T-helper 17 cell (primary cell): ENCODE results near the gene CHMP4B. TPM values are rescaled to one million over a fixed set of nuclear protein-coding genes. Genes with fewer than 3 reads are reported as not detected.
A peak's percentile ranks its signal among the peaks of the same experiment; 100 is the strongest.

ENCODE experiments used
- ATAC-seq: fragments of 150-1000 bp; cut with Tn5 transposase; 2 replicates; pipeline ENCODE4 v1.10.0; 2021; ENCODE audit warnings: mild to moderate bottlenecking, moderate library complexity
- DNase-seq, 3 donors: peaks; one replicate each; pipeline versions ENCODE4 v3.0.0 to v3.0.0-alpha.2; 2020 to 2021
- H3K9me3 ChIP-seq: one replicate; pipeline ENCODE4 v1.7.0; 2013; ENCODE audit warnings: low read length, mild to moderate bottlenecking; ENCODE audit not compliant: control insufficient read depth, poor library complexity, severe bottlenecking
- H3K27ac Mint-ChIP-seq: one replicate; pipeline ENCODE4 v1.8.0; 2022; ENCODE audit warnings: mild to moderate bottlenecking, moderate library complexity, mixed read lengths
- H3K27me3 Mint-ChIP-seq: one replicate; pipeline ENCODE4 v1.8.0; 2022; ENCODE audit warnings: mixed read lengths
- H3K36me3 Mint-ChIP-seq: one replicate; pipeline ENCODE4 v1.8.0; 2022; ENCODE audit warnings: low read depth, mixed read lengths
- H3K4me1 Mint-ChIP-seq: one replicate; pipeline ENCODE4 v1.8.0; 2022; ENCODE audit warnings: mild to moderate bottlenecking, mixed read lengths
- H3K4me3 Mint-ChIP-seq: one replicate; pipeline ENCODE4 v1.8.0; 2022; ENCODE audit warnings: mild to moderate bottlenecking, moderate library complexity, mixed read lengths
- total RNA-seq, 4 donors: library from RNA in 2 of 4; stranded (reverse) in 2 of 4; gene quantifications; one replicate each; pipeline ENCODE4 v1.2.3 and lab custom pipeline; 2022 to 2026

Gene CHMP4B
- total RNA-seq = 10 to 100 TPM; 48.6 to 50.6 TPM
- total RNA-seq (lab: John Stamatoyannopoulos, UW) = 27.2 to 36.6 reads per million in 2 donors

- Mint-ChIP-seq H3K27me3 (no peaks in the 10 kb centered on the region), H3K4me1 (peaks cover 37% of the 10 kb centered on the region), H3K27ac (peak within 1 kb of the TSS; percentile 96), H3K4me3 (peak within 1 kb of the TSS; percentile 98), H3K36me3 (peaks cover 7% of the 10 kb centered on the region)
- ATAC-seq = peak; percentile 98
- H3K9me3 ChIP-seq = no peaks in the 10 kb centered on the region
- peak; percentile 97 for DNase-seq
Observed at GRCh38 chr20:33810885-33811775, at the start of gene CHMP4B. Gene CHMP4B (plus strand): TSS chr20:33811348. CDS start chr20:33811469, 121 bp downstream.

DNA sequence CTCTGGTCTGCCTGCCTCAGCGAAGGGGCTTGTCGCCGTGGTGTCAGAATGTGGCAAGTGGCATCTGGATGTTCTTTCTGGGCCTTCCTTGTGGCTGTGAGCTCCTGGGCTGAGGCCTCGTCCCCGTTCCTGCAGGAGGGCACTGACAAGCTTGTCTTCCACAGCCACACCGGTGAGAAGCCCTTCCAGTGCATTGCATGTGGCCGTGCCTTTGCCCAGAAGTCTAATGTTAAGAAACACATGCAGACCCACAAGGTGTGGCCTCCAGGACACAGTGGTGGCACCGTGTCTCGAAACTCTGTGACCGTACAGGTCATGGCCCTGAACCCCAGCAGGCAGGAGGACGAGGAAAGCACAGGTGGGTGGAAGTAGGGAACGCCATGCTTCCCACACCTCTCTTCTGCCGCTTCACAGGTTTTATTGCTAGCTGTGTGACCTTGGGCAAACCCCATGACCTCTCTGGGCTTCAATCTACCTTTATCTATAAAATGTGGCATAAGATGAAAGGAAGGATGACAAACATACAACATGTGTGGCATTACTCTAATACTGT, 49.4 kb upstream of the CHMP4B start:
- Mint-ChIP-seq H3K36me3 (peaks cover 2% of the 10 kb centered on the region), H3K4me3 (no peak overlapping the region), H3K27me3 (no peaks in the 10 kb centered on the region), H3K4me1 (peaks cover 2% of the 10 kb centered on the region), H3K27ac (no peak overlapping the region)
- DNase-seq (no peak), ATAC-seq (no peak)
- H3K9me3 ChIP-seq = no peaks in the 10 kb centered on the region

DNA sequence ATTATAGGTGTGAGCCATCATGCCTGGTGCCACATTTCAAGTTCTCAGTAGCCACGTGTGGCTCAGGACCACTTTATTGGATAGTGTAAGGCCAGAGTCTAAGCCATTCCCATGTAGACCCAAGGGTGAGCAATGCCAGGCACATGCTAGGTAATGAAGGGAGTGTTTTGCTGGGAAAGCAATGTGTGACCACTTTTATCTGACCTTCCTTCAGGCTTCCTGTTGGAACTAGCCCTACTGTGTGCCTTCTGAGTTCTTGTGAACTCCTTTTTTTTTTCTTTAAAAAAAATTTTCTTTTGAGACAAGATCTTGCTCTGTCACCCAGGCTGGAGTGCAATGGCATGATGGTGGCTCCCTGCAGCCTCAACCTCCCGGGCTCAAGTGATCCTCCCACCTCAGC, 46.0 kb upstream of the CHMP4B start:
- H3K27ac Mint-ChIP-seq = no peak overlapping the region
- H3K27me3 Mint-ChIP-seq = no peaks in the 10 kb centered on the region

DNA sequence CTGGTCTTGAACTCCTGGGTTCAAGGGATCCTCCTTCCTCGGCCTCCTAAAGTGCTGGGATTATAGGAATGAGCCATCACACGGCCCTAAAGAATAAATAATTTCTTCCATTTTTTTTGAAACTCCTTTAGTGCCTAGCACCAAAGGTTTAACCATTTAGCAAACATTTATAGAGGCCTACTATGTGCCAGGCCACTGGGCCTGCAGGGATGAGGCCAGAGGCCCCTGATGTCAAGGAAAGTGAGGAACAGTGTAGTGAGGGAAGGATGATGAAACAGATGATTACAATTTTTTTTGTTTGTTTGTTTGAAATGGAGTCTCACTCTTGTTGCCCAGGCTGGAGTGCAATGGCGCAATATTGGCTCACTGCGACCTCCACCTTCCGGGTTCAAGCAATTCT, 45.6 kb upstream of the CHMP4B start:
- no peaks in the 10 kb centered on the region for H3K9me3 ChIP-seq
- Mint-ChIP-seq H3K4me3 (no peak overlapping the region), H3K4me1 (no peaks in the 10 kb centered on the region), H3K36me3 (peaks cover 2% of the 10 kb centered on the region), H3K27me3 (no peaks in the 10 kb centered on the region), H3K27ac (no peak overlapping the region)
- ATAC-seq (no peak), DNase-seq (no peak)

More for the DNA sequence above, 46.0 kb upstream of the CHMP4B start:
- H3K36me3 Mint-ChIP-seq = peaks cover 2% of the 10 kb centered on the region
- no peak overlapping the region for H3K4me3 Mint-ChIP-seq
- DNase-seq (no peak), ATAC-seq (no peak)
- no peaks in the 10 kb centered on the region for H3K4me1 Mint-ChIP-seq
- no peaks in the 10 kb centered on the region for H3K9me3 ChIP-seq

- no peaks in the 10 kb centered on the region for H3K9me3 ChIP-seq
- Mint-ChIP-seq H3K4me1 (no peaks in the 10 kb centered on the region), H3K4me3 (no peak overlapping the region), H3K27ac (no peak overlapping the region), H3K36me3 (peaks cover 2% of the 10 kb centered on the region), H3K27me3 (no peaks in the 10 kb centered on the region)
- ATAC-seq (no peak), DNase-seq (no peak)
Observed at GRCh38 chr20:33766686-33767085, 44.5 kb upstream of the CHMP4B start.

GRCh38 chr20:33767777-33768138, 43.4 kb upstream of the CHMP4B start:
- Mint-ChIP-seq H3K27me3 (no peaks in the 10 kb centered on the region), H3K4me1 (peaks cover 2% of the 10 kb centered on the region), H3K36me3 (peaks cover 2% of the 10 kb centered on the region), H3K27ac (no peak overlapping the region), H3K4me3 (no peak overlapping the region)
- ATAC-seq (no peak), DNase-seq (no peak)
- H3K9me3 ChIP-seq = no peaks in the 10 kb centered on the region

DNA sequence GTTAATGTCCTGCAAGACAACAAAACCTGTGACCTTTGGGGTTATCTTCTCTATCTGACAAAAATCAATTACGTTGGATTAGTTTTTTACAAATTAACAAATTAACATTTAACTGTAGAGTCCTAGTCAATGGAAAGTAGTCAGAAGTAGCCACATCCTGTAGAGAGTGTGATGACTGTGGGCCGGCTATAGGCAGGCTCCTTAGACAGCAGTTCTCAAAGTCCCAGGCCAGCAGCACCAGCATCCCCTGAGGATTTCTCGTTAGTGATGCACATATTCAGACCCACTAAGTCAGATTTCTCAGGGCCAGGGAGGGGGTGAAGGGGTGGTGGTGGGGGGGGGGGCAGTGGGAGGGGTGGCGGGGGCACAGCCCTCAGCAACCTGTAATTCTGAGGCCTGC, 42.1 kb upstream of the CHMP4B start:
- Mint-ChIP-seq H3K36me3 (peaks cover 2% of the 10 kb centered on the region), H3K4me1 (peaks cover 2% of the 10 kb centered on the region), H3K27me3 (no peaks in the 10 kb centered on the region), H3K27ac (no peak overlapping the region), H3K4me3 (no peak overlapping the region)
- H3K9me3 ChIP-seq = no peaks in the 10 kb centered on the region
- no peak for ATAC-seq
- DNase-seq = no peak

DNA sequence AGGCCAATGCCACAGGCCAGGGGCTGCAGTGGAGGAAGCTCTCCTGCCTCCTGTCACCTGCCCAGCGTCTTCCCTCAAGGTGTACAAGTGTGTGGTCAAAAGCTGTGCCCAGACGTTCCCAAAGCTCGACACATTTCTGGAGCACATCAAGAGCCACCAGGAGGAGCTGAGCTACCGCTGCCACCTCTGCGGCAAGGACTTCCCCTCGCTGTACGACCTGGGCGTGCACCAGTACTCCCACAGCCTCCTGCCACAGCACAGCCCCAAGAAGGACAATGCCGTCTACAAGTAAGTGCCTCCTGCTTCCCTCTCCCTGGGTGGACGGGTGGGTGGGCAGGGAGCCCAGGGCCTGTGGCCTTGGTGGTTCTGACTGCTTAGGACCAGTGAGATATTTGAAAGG, 41.1 kb upstream of the CHMP4B start:
- no peak for ATAC-seq
- H3K9me3 ChIP-seq = no peaks in the 10 kb centered on the region
- peaks cover 2% of the 10 kb centered on the region for H3K4me1 Mint-ChIP-seq
- H3K4me3 Mint-ChIP-seq = no peak overlapping the region
- no peak overlapping the region for H3K27ac Mint-ChIP-seq
- peaks cover 2% of the 10 kb centered on the region for H3K36me3 Mint-ChIP-seq
- no peak for DNase-seq
- no peaks in the 10 kb centered on the region for H3K27me3 Mint-ChIP-seq

DNA sequence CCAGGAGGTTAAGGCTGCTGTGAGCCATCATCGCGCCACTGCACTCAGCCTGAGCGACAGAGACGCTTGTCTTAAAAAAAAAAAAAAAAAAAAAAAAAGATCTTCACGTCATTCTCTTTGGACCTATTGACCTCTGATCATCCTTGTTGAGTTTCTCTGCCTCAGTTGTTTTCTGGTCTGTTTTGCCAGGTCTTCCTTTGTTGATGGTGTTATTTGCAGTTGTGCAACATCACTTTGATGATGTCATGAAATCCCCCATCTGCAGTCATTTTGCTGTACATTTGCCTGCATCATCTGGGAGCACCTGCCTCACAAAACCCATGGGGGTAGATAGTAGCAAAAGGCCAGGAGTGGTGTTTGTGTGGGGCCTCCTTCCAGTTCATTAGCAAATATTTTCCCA, 39.2 kb upstream of the CHMP4B start:
- ATAC-seq (no peak), DNase-seq (no peak)
- H3K27ac Mint-ChIP-seq = no peak overlapping the region
- H3K27me3 Mint-ChIP-seq = no peaks in the 10 kb centered on the region
- H3K36me3 Mint-ChIP-seq = peaks cover 2% of the 10 kb centered on the region
- peaks cover 2% of the 10 kb centered on the region for H3K4me1 Mint-ChIP-seq
- H3K4me3 Mint-ChIP-seq = no peak overlapping the region
- no peaks in the 10 kb centered on the region for H3K9me3 ChIP-seq

- Mint-ChIP-seq H3K27ac (no peak overlapping the region), H3K4me3 (no peak overlapping the region)
- DNase-seq = no peak
Observed at GRCh38 chr20:33772439-33772838, 38.7 kb upstream of the CHMP4B start.

DNA sequence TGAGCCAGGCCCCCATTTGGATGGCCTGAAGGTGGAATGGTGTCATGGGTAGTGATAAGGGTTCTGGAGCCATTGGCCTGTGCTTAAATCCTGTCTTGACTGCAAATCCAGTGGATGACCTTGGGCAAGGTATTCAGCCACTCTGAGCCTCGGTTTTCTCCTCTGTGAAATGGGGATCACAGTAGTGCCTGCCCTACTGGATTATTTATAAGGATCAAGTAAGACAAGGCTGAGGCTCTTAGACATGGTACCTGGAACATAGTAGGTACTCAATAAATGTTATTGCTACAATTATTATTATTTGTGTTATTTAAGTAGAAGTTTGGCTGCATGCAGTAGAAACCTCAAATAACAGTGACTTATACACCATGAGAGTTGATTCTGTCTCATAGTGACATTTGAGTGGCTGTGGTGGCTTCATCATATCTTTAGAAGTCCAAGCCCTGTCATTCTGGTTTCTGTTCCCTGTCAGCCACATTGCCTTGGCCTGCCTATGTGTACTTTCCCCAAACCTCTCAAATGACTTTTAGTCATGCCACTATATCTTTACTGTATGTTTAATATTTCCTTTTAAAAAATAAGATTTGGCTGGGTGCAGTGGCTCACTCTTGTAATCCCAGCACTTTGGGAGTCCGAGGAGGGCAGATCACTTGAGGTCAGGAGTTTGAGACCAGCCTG, 37.6 kb upstream of the CHMP4B start:
- H3K4me1 Mint-ChIP-seq = peaks cover 10% of the 10 kb centered on the region
- peaks cover 2% of the 10 kb centered on the region for H3K36me3 Mint-ChIP-seq
- no peak for DNase-seq
- H3K27me3 Mint-ChIP-seq = no peaks in the 10 kb centered on the region
- no peak for ATAC-seq
- no peak overlapping the region for H3K27ac Mint-ChIP-seq
- no peaks in the 10 kb centered on the region for H3K9me3 ChIP-seq
- no peak overlapping the region for H3K4me3 Mint-ChIP-seq

More at GRCh38 chr20:33772439-33772838, 38.7 kb upstream of the CHMP4B start:
- ATAC-seq = no peak
- Mint-ChIP-seq H3K4me1 (peaks cover 2% of the 10 kb centered on the region), H3K27me3 (no peaks in the 10 kb centered on the region), H3K36me3 (peaks cover 2% of the 10 kb centered on the region)
- no peaks in the 10 kb centered on the region for H3K9me3 ChIP-seq

GRCh38 chr20:33777816-33778215, 33.3 kb upstream of the CHMP4B start:
- Mint-ChIP-seq H3K4me3 (no peak overlapping the region), H3K27me3 (no peaks in the 10 kb centered on the region), H3K27ac (peak overlapping the region; percentile 93), H3K4me1 (peaks cover 24% of the 10 kb centered on the region), H3K36me3 (peaks cover 3% of the 10 kb centered on the region)
- H3K9me3 ChIP-seq = no peaks in the 10 kb centered on the region
- ATAC-seq (no peak), DNase-seq (no peak)

DNA sequence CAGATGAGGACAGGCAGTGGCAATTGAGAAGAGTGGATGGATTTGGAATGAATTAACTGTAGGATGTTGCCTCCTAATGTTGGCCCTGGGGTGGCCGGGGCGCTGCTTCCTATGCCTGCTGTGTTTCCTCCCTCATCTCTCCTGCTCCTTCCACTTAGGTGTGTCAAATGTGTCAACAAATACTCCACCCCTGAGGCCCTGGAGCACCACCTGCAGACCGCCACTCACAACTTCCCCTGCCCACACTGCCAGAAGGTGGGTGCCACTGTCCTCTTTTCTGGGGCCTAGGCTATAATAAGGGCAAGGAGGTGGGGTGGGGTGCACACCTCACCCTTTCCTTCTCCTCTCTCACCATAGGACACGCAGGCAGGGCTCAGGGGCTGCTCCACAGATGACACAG, 30.0 kb upstream of the CHMP4B start:
- H3K9me3 ChIP-seq = no peaks in the 10 kb centered on the region
- DNase-seq (no peak), ATAC-seq (no peak)
- Mint-ChIP-seq H3K4me3 (no peak overlapping the region), H3K27me3 (no peaks in the 10 kb centered on the region), H3K4me1 (peaks cover 24% of the 10 kb centered on the region), H3K36me3 (peaks cover 3% of the 10 kb centered on the region), H3K27ac (peak overlapping the region; percentile 87)
